Memory B cell (primary cell): Measurements from ENCODE around the gene TMEM63C.

Experiments
- ATAC-seq: fragments of 150-1000 bp; cut with Tn5 transposase; 2 replicates; pipeline ENCODE4 v1.10.0; 2021; ENCODE audit warnings: low read depth, mild to moderate bottlenecking, moderate library complexity
- DNase-seq, 2 donors: peaks; one replicate each; pipeline ENCODE4 v3.0.0; 2022; ENCODE audit warnings: low spot score in 2 of 2
- H3K27ac Mint-ChIP-seq: one replicate; pipeline ENCODE4 v1.8.0; 2022; ENCODE audit warnings: mild to moderate bottlenecking, moderate library complexity, mixed read lengths
- H3K27me3 Mint-ChIP-seq: one replicate; pipeline ENCODE4 v1.8.0; 2022; ENCODE audit warnings: mixed read lengths
- H3K36me3 Mint-ChIP-seq: one replicate; pipeline ENCODE4 v1.8.0; 2022; ENCODE audit warnings: mild to moderate bottlenecking, mixed read lengths
- H3K4me1 Mint-ChIP-seq: one replicate; pipeline ENCODE4 v1.8.0; 2022; ENCODE audit warnings: mixed read lengths
- H3K4me3 Mint-ChIP-seq: one replicate; pipeline ENCODE4 v1.8.0; 2022; ENCODE audit warnings: mild to moderate bottlenecking, moderate library complexity, mixed read lengths
- H3K9me3 Mint-ChIP-seq: one replicate; pipeline ENCODE4 v1.8.0; 2022; ENCODE audit warnings: mixed read lengths

The TMEM63C gene

GRCh38 chr14:77290705-77291104 is 109.1 kb downstream of the TMEM63C start:
- H3K27me3 Mint-ChIP-seq: no peaks in the 10 kb centered on the region
- no peaks in the 10 kb centered on the region for H3K4me1 Mint-ChIP-seq
- no peak overlapping the region for H3K4me3 Mint-ChIP-seq
- no peak overlapping the region for H3K27ac Mint-ChIP-seq
- DNase-seq (no peak), ATAC-seq (no peak)
- H3K36me3 Mint-ChIP-seq: peaks cover 22% of the 10 kb centered on the region
- no peaks in the 10 kb centered on the region for H3K9me3 Mint-ChIP-seq

GRCh38 chr14:77296155-77296554 is 114.6 kb downstream of the TMEM63C start:
- Mint-ChIP-seq H3K9me3 (no peaks in the 10 kb centered on the region), H3K36me3 (peaks cover 25% of the 10 kb centered on the region), H3K27ac (no peak overlapping the region), H3K27me3 (no peaks in the 10 kb centered on the region), H3K4me1 (no peaks in the 10 kb centered on the region), H3K4me3 (no peak overlapping the region)
- ATAC-seq (no peak), DNase-seq (no peak)

- no peak overlapping the region for H3K4me3 Mint-ChIP-seq
- ATAC-seq (no peak), DNase-seq (no peak)
- no peaks in the 10 kb centered on the region for H3K4me1 Mint-ChIP-seq
- no peak overlapping the region for H3K27ac Mint-ChIP-seq
- no peaks in the 10 kb centered on the region for H3K27me3 Mint-ChIP-seq
- peaks cover 25% of the 10 kb centered on the region for H3K36me3 Mint-ChIP-seq
- no peaks in the 10 kb centered on the region for H3K9me3 Mint-ChIP-seq
Observed at GRCh38 chr14:77296906-77297305, 115.3 kb downstream of the TMEM63C start.

- H3K27me3 Mint-ChIP-seq: no peaks in the 10 kb centered on the region
- peaks cover 31% of the 10 kb centered on the region for H3K36me3 Mint-ChIP-seq
- H3K4me1 Mint-ChIP-seq: no peaks in the 10 kb centered on the region
- H3K9me3 Mint-ChIP-seq: no peaks in the 10 kb centered on the region
- DNase-seq (no peak), ATAC-seq (no peak)
- no peak overlapping the region for H3K4me3 Mint-ChIP-seq
- H3K27ac Mint-ChIP-seq: no peak overlapping the region
Observed at GRCh38 chr14:77299771-77300170, 118.2 kb downstream of the TMEM63C start.

- peak; percentile 47 to 67 for DNase-seq
- Mint-ChIP-seq H3K4me3 (no peak overlapping the region), H3K36me3 (peaks cover 28% of the 10 kb centered on the region)
Observed at GRCh38 chr14:77301103-77301502, 119.5 kb downstream of the TMEM63C start.

GRCh38 chr14:77302926-77303325 is 121.3 kb downstream of the TMEM63C start:
- no peaks in the 10 kb centered on the region for H3K4me1 Mint-ChIP-seq
- no peak overlapping the region for H3K4me3 Mint-ChIP-seq
- no peaks in the 10 kb centered on the region for H3K9me3 Mint-ChIP-seq
- no peaks in the 10 kb centered on the region for H3K27me3 Mint-ChIP-seq
- ATAC-seq (no peak), DNase-seq (no peak)
- no peak overlapping the region for H3K27ac Mint-ChIP-seq
- H3K36me3 Mint-ChIP-seq: peaks cover 18% of the 10 kb centered on the region

More at GRCh38 chr14:77301103-77301502, 119.5 kb downstream of the TMEM63C start:
- Mint-ChIP-seq H3K4me1 (no peaks in the 10 kb centered on the region), H3K9me3 (no peaks in the 10 kb centered on the region), H3K27me3 (no peaks in the 10 kb centered on the region), H3K27ac (no peak overlapping the region)
- peak; percentile 66 for ATAC-seq

GRCh38 chr14:77303417-77304156 is 122.0 kb downstream of the TMEM63C start:
- Mint-ChIP-seq H3K27ac (no peak overlapping the region), H3K4me1 (no peaks in the 10 kb centered on the region), H3K9me3 (no peaks in the 10 kb centered on the region), H3K36me3 (peaks cover 12% of the 10 kb centered on the region), H3K4me3 (no peak overlapping the region), H3K27me3 (no peaks in the 10 kb centered on the region)
- DNase-seq (no peak), ATAC-seq (no peak)

- Mint-ChIP-seq H3K4me1 (peaks cover 3% of the 10 kb centered on the region), H3K9me3 (no peaks in the 10 kb centered on the region), H3K27me3 (no peaks in the 10 kb centered on the region), H3K27ac (no peak overlapping the region), H3K36me3 (peaks cover 11% of the 10 kb centered on the region), H3K4me3 (no peak overlapping the region)
- DNase-seq (no peak), ATAC-seq (no peak)
Observed at GRCh38 chr14:77305696-77306095, 124.1 kb downstream of the TMEM63C start.

GRCh38 chr14:77306416-77306815 is 124.8 kb downstream of the TMEM63C start:
- peaks cover 14% of the 10 kb centered on the region for H3K36me3 Mint-ChIP-seq
- H3K27ac Mint-ChIP-seq: peak overlapping the region; percentile 26
- H3K4me1 Mint-ChIP-seq: peaks cover 3% of the 10 kb centered on the region
- no peaks in the 10 kb centered on the region for H3K27me3 Mint-ChIP-seq
- H3K9me3 Mint-ChIP-seq: no peaks in the 10 kb centered on the region
- ATAC-seq (no peak), DNase-seq (no peak)
- no peak overlapping the region for H3K4me3 Mint-ChIP-seq

GRCh38 chr14:77306851-77307496 is 125.4 kb downstream of the TMEM63C start:
- DNase-seq (no peak), ATAC-seq (no peak)
- H3K36me3 Mint-ChIP-seq: peaks cover 14% of the 10 kb centered on the region
- H3K4me3 Mint-ChIP-seq: no peak overlapping the region
- peak overlapping the region; percentile 26 for H3K27ac Mint-ChIP-seq
- H3K9me3 Mint-ChIP-seq: no peaks in the 10 kb centered on the region
- H3K4me1 Mint-ChIP-seq: peaks cover 3% of the 10 kb centered on the region
- H3K27me3 Mint-ChIP-seq: no peaks in the 10 kb centered on the region
